Measurements from ENCODE around the gene ANXA3.

ANXA3 gene

GRCh38 chr4:78627966-78628678 is 76.6 kb downstream of the ANXA3 start:
- Histone ChIP-seq H3K4me3 (ENCODE audit: low read length in 2 of 2) (no peak overlapping the region), H3K9ac (ENCODE audit: low read length in 2 of 2) (no peak overlapping the region), H3K9me3 (ENCODE audit: control insufficient read depth in 2 of 2, low read length in 2 of 2) (no peaks in the 10 kb centered on the region), H3K4me1 (ENCODE audit: control insufficient read depth, insufficient read depth, low read length) (no peaks in the 10 kb centered on the region), H3K36me3 (ENCODE audit: control insufficient read depth in 2 of 2, insufficient read depth in 2 of 2, low read length in 2 of 2) (no peaks in the 10 kb centered on the region), H3K27me3 (ENCODE audit: control insufficient read depth in 1 of 2, insufficient read depth in 2 of 2, low read length in 2 of 2) (no peaks in the 10 kb centered on the region), H3K27ac (ENCODE audit: low read length) (no peak overlapping the region)

GRCh38 chr4:78629991-78630541 is 78.5 kb downstream of the ANXA3 start:
- no peaks in the 10 kb centered on the region for H3K27me3 ChIP-seq (ENCODE audit: control insufficient read depth in 1 of 2, insufficient read depth in 2 of 2, low read length in 2 of 2)
- H3K9me3 ChIP-seq (ENCODE audit: control insufficient read depth in 2 of 2, low read length in 2 of 2): no peaks in the 10 kb centered on the region
- no peaks in the 10 kb centered on the region for H3K36me3 ChIP-seq (ENCODE audit: control insufficient read depth in 2 of 2, insufficient read depth in 2 of 2, low read length in 2 of 2)
- H3K4me3 ChIP-seq (ENCODE audit: low read length in 2 of 2): no peak overlapping the region
- H3K9ac ChIP-seq (ENCODE audit: low read length in 2 of 2): no peak overlapping the region
- H3K4me1 ChIP-seq (ENCODE audit: control insufficient read depth, insufficient read depth, low read length): no peaks in the 10 kb centered on the region
- H3K27ac ChIP-seq (ENCODE audit: low read length): no peak overlapping the region

- Histone ChIP-seq H3K4me3 (ENCODE audit: low read length in 2 of 2) (no peak overlapping the region), H3K27ac (ENCODE audit: low read length) (no peak overlapping the region), H3K27me3 (ENCODE audit: control insufficient read depth in 1 of 2, insufficient read depth in 2 of 2, low read length in 2 of 2) (no peaks in the 10 kb centered on the region)
Measured at GRCh38 chr4:78630615-78631014, 79.0 kb downstream of the ANXA3 start.

GRCh38 chr4:78634011-78634664 is 82.6 kb downstream of the ANXA3 start:
- H3K36me3 ChIP-seq (ENCODE audit: control insufficient read depth in 2 of 2, insufficient read depth in 2 of 2, low read length in 2 of 2): no peaks in the 10 kb centered on the region
- H3K27me3 ChIP-seq (ENCODE audit: control insufficient read depth in 1 of 2, insufficient read depth in 2 of 2, low read length in 2 of 2): no peaks in the 10 kb centered on the region
- H3K4me3 ChIP-seq (ENCODE audit: low read length in 2 of 2): no peak overlapping the region
- H3K27ac ChIP-seq (ENCODE audit: low read length): no peak overlapping the region
- H3K9me3 ChIP-seq (ENCODE audit: control insufficient read depth in 2 of 2, low read length in 2 of 2): no peaks in the 10 kb centered on the region
- H3K9ac ChIP-seq (ENCODE audit: low read length in 2 of 2): no peak overlapping the region
- no peaks in the 10 kb centered on the region for H3K4me1 ChIP-seq (ENCODE audit: control insufficient read depth, insufficient read depth, low read length)

More at GRCh38 chr4:78630615-78631014, 79.0 kb downstream of the ANXA3 start:
- Histone ChIP-seq H3K36me3 (ENCODE audit: control insufficient read depth in 2 of 2, insufficient read depth in 2 of 2, low read length in 2 of 2) (no peaks in the 10 kb centered on the region), H3K9me3 (ENCODE audit: control insufficient read depth in 2 of 2, low read length in 2 of 2) (no peaks in the 10 kb centered on the region), H3K4me1 (ENCODE audit: control insufficient read depth, insufficient read depth, low read length) (no peaks in the 10 kb centered on the region), H3K9ac (ENCODE audit: low read length in 2 of 2) (no peak overlapping the region)

GRCh38 chr4:78638337-78639172 is 87.0 kb downstream of the ANXA3 start:
- no peaks in the 10 kb centered on the region for H3K4me1 ChIP-seq (ENCODE audit: control insufficient read depth, insufficient read depth, low read length)
- H3K9me3 ChIP-seq (ENCODE audit: control insufficient read depth in 2 of 2, low read length in 2 of 2): no peaks in the 10 kb centered on the region
- no peaks in the 10 kb centered on the region for H3K27me3 ChIP-seq (ENCODE audit: control insufficient read depth in 1 of 2, insufficient read depth in 2 of 2, low read length in 2 of 2)
- H3K27ac ChIP-seq (ENCODE audit: low read length): no peak overlapping the region
- H3K4me3 ChIP-seq (ENCODE audit: low read length in 2 of 2): no peak overlapping the region
- no peak overlapping the region for H3K9ac ChIP-seq (ENCODE audit: low read length in 2 of 2)
- no peaks in the 10 kb centered on the region for H3K36me3 ChIP-seq (ENCODE audit: control insufficient read depth in 2 of 2, insufficient read depth in 2 of 2, low read length in 2 of 2)

- H3K9me3 ChIP-seq (ENCODE audit: control insufficient read depth in 2 of 2, low read length in 2 of 2): no peaks in the 10 kb centered on the region
- H3K9ac ChIP-seq (ENCODE audit: low read length in 2 of 2): no peak overlapping the region
- H3K27ac ChIP-seq (ENCODE audit: low read length): no peak overlapping the region
- peaks cover 6% of the 10 kb centered on the region for H3K4me1 ChIP-seq (ENCODE audit: control insufficient read depth, insufficient read depth, low read length)
- no peaks in the 10 kb centered on the region for H3K36me3 ChIP-seq (ENCODE audit: control insufficient read depth in 2 of 2, insufficient read depth in 2 of 2, low read length in 2 of 2)
- no peaks in the 10 kb centered on the region for H3K27me3 ChIP-seq (ENCODE audit: control insufficient read depth in 1 of 2, insufficient read depth in 2 of 2, low read length in 2 of 2)
- no peak overlapping the region for H3K4me3 ChIP-seq (ENCODE audit: low read length in 2 of 2)
Measured at GRCh38 chr4:78640714-78641113, 89.1 kb downstream of the ANXA3 start.

- H3K27me3 ChIP-seq (ENCODE audit: control insufficient read depth in 1 of 2, insufficient read depth in 2 of 2, low read length in 2 of 2): no peaks in the 10 kb centered on the region
- no peaks in the 10 kb centered on the region for H3K9me3 ChIP-seq (ENCODE audit: control insufficient read depth in 2 of 2, low read length in 2 of 2)
- H3K4me3 ChIP-seq (ENCODE audit: low read length in 2 of 2): no peak overlapping the region
- no peaks in the 10 kb centered on the region for H3K36me3 ChIP-seq (ENCODE audit: control insufficient read depth in 2 of 2, insufficient read depth in 2 of 2, low read length in 2 of 2)
- no peak overlapping the region for H3K27ac ChIP-seq (ENCODE audit: low read length)
- H3K9ac ChIP-seq (ENCODE audit: low read length in 2 of 2): no peak overlapping the region
- peaks cover 14% of the 10 kb centered on the region for H3K4me1 ChIP-seq (ENCODE audit: control insufficient read depth, insufficient read depth, low read length)
Measured at GRCh38 chr4:78642934-78643333, 91.4 kb downstream of the ANXA3 start.

- H3K9ac ChIP-seq (ENCODE audit: low read length in 2 of 2): no peak overlapping the region
- no peaks in the 10 kb centered on the region for H3K9me3 ChIP-seq (ENCODE audit: control insufficient read depth in 2 of 2, low read length in 2 of 2)
- no peak overlapping the region for H3K4me3 ChIP-seq (ENCODE audit: low read length in 2 of 2)
- peaks cover 14% of the 10 kb centered on the region for H3K4me1 ChIP-seq (ENCODE audit: control insufficient read depth, insufficient read depth, low read length)
- H3K27ac ChIP-seq (ENCODE audit: low read length): no peak overlapping the region
- H3K27me3 ChIP-seq (ENCODE audit: control insufficient read depth in 1 of 2, insufficient read depth in 2 of 2, low read length in 2 of 2): no peaks in the 10 kb centered on the region
- no peaks in the 10 kb centered on the region for H3K36me3 ChIP-seq (ENCODE audit: control insufficient read depth in 2 of 2, insufficient read depth in 2 of 2, low read length in 2 of 2)
Measured at GRCh38 chr4:78644063-78644691, 92.6 kb downstream of the ANXA3 start.

- H3K4me3 ChIP-seq (ENCODE audit: low read length in 2 of 2): no peak overlapping the region
- H3K9ac ChIP-seq (ENCODE audit: low read length in 2 of 2): no peak overlapping the region
- H3K27me3 ChIP-seq (ENCODE audit: control insufficient read depth in 1 of 2, insufficient read depth in 2 of 2, low read length in 2 of 2): no peaks in the 10 kb centered on the region
- no peaks in the 10 kb centered on the region for H3K9me3 ChIP-seq (ENCODE audit: control insufficient read depth in 2 of 2, low read length in 2 of 2)
- no peaks in the 10 kb centered on the region for H3K36me3 ChIP-seq (ENCODE audit: control insufficient read depth in 2 of 2, insufficient read depth in 2 of 2, low read length in 2 of 2)
- peaks cover 14% of the 10 kb centered on the region for H3K4me1 ChIP-seq (ENCODE audit: control insufficient read depth, insufficient read depth, low read length)
- H3K27ac ChIP-seq (ENCODE audit: low read length): peak overlapping the region; percentile 63
Measured at GRCh38 chr4:78644744-78645330, 93.3 kb downstream of the ANXA3 start.

Data from stomach smooth muscle (tissue), 2 donors.